ENCODE results near the gene S100P. TPM values are rescaled to one million over a fixed set of nuclear protein-coding genes. Genes with fewer than 3 reads are reported as not detected.

S100P gene
- total and polyA plus RNA-seq, 2 of the 4 experiments (the other 2 are of a cell fraction): not detected

DNA sequence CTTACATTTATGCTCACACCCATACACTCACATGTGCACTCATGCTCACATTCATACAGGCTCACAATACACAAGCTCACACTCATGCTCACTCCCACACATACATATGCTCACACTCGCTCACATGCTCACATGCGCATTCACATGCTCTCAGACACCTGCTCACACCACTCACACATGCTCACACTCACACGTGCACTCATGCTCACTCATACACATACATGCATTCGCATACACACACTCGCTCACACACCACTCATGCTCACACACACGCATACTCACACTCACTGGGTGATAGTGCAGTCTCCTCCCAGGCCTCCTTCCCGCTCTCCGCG lies 28.4 kb upstream of the S100P start:
- peak overlapping the region; percentile 24; the same call in 1 of the 2 replicates for H2AK5ac ChIP-seq (ENCODE audit: low read depth, low read length)
- no peak overlapping the region for H2BK15ac ChIP-seq (ENCODE audit: low read depth, low read length)
- no peak overlapping the region for H2BK20ac ChIP-seq (ENCODE audit: low read depth, low read length)
- no peaks in the 10 kb centered on the region for H3K9me3 ChIP-seq (ENCODE audit: control insufficient read depth, insufficient read depth, low read length)
- ChIA-PET POLR2A (ENCODE audit: unreplicated experiment) (no interaction called here), CTCF (no interaction called here)
- no peak overlapping the region for H2BK120ac ChIP-seq (ENCODE audit: low read depth, low read length)
- no peak overlapping the region for H3K18ac ChIP-seq (ENCODE audit: low read depth, low read length)
- H2BK5ac ChIP-seq (ENCODE audit: low read depth, low read length, poor library complexity, severe bottlenecking): no peak overlapping the region
- H4K5ac ChIP-seq (ENCODE audit: low read depth, low read length): no peak overlapping the region
- no peak overlapping the region for H4K8ac ChIP-seq (ENCODE audit: low read depth in 2 of 2, low read length in 2 of 2)
- no peak overlapping the region for H3K9ac ChIP-seq (ENCODE audit: low read depth, low read length)
- H3K9me1 ChIP-seq (ENCODE audit: insufficient read depth, low read length): peaks cover 11% of the 10 kb centered on the region
- dilution Hi-C loops (cut with HindIII; ENCODE audit: low sequenced_read_pairs, unreplicated experiment) (no loop called here), in situ Hi-C loops (cut with MboI; ENCODE audit: low sequenced_read_pairs) (no loop called here), intact Hi-C loops (cut with micrococcal nuclease) (no loop called here)
- no peak overlapping the region for H3K4me3 ChIP-seq (ENCODE audit: insufficient read depth, low read depth, low read length)
- TF ChIP-seq SMC3 (IDR thresholded peaks at IDR 0.05; ENCODE audit: low read depth, low read length) (no peak), CEBPB (IDR thresholded peaks at IDR 0.05; ENCODE audit: low read depth, low read length) (no peak), BHLHE40 (IDR thresholded peaks at IDR 0.05; ENCODE audit: low read depth, low read length) (no peak), MAFK (IDR thresholded peaks at IDR 0.05; ENCODE audit: low read depth, low read length) (no peak), MXI1 (IDR thresholded peaks at IDR 0.05; ENCODE audit: borderline replicate concordance, low read depth, low read length) (no peak), MAZ (IDR thresholded peaks at IDR 0.05; ENCODE audit: borderline replicate concordance, low read depth, low read length) (no peak), CHD1 (IDR thresholded peaks at IDR 0.05; ENCODE audit: low read depth, low read length) (no peak), RCOR1 (IDR thresholded peaks at IDR 0.05; ENCODE audit: insufficient replicate concordance, low read length) (no peak), RAD21 (IDR thresholded peaks at IDR 0.05; ENCODE audit: low read length) (no peak), RFX5 (IDR thresholded peaks at IDR 0.05; ENCODE audit: low read depth, low read length) (no peak), FOS (IDR thresholded peaks at IDR 0.05; ENCODE audit: low read depth, low read length) (no peak), NFE2L2 (IDR thresholded peaks at IDR 0.05; ENCODE audit: low read depth, low read length) (no peak), POLR2A (IDR thresholded peaks at IDR 0.05; ENCODE audit: low read depth, low read length) (no peak)
- TF ChIP-seq, protein P1, sequence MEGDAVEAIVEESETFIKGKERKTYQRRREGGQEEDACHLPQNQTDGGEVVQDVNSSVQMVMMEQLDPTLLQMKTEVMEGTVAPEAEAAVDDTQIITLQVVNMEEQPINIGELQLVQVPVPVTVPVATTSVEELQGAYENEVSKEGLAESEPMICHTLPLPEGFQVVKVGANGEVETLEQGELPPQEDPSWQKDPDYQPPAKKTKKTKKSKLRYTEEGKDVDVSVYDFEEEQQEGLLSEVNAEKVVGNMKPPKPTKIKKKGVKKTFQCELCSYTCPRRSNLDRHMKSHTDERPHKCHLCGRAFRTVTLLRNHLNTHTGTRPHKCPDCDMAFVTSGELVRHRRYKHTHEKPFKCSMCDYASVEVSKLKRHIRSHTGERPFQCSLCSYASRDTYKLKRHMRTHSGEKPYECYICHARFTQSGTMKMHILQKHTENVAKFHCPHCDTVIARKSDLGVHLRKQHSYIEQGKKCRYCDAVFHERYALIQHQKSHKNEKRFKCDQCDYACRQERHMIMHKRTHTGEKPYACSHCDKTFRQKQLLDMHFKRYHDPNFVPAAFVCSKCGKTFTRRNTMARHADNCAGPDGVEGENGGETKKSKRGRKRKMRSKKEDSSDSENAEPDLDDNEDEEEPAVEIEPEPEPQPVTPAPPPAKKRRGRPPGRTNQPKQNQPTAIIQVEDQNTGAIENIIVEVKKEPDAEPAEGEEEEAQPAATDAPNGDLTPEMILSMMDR (conservative IDR thresholded peaks at IDR 0.05; ENCODE audit: low read depth, low read length): no peak
- TF ChIP-seq, protein P2, sequence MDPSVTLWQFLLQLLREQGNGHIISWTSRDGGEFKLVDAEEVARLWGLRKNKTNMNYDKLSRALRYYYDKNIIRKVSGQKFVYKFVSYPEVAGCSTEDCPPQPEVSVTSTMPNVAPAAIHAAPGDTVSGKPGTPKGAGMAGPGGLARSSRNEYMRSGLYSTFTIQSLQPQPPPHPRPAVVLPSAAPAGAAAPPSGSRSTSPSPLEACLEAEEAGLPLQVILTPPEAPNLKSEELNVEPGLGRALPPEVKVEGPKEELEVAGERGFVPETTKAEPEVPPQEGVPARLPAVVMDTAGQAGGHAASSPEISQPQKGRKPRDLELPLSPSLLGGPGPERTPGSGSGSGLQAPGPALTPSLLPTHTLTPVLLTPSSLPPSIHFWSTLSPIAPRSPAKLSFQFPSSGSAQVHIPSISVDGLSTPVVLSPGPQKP (IDR thresholded peaks at IDR 0.05; ENCODE audit: borderline replicate concordance, low read depth, low read length): no peak
- TF ChIP-seq, protein P3, sequence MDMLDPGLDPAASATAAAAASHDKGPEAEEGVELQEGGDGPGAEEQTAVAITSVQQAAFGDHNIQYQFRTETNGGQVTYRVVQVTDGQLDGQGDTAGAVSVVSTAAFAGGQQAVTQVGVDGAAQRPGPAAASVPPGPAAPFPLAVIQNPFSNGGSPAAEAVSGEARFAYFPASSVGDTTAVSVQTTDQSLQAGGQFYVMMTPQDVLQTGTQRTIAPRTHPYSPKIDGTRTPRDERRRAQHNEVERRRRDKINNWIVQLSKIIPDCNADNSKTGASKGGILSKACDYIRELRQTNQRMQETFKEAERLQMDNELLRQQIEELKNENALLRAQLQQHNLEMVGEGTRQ (IDR thresholded peaks at IDR 0.05; ENCODE audit: low read depth, low read length): no peak
- no peak overlapping the region for H4K91ac ChIP-seq (ENCODE audit: insufficient read depth, low read depth, low read length)
- DNase-seq: no peak
- peaks cover 6% of the 10 kb centered on the region; the same call in 1 of the 2 replicates for H3K4me1 ChIP-seq (ENCODE audit: control insufficient read depth, insufficient read depth, low read length)
- H3K79me1 ChIP-seq (ENCODE audit: low read depth in 1 of 2, low read length in 2 of 2): no peaks in the 10 kb centered on the region
- H3K27me3 ChIP-seq (ENCODE audit: control insufficient read depth, insufficient read depth, low read length): peaks cover 22% of the 10 kb centered on the region
- H3K36me3 ChIP-seq (ENCODE audit: control insufficient read depth, insufficient read depth, low read length): no peaks in the 10 kb centered on the region
- no peak overlapping the region for H3K56ac ChIP-seq (ENCODE audit: extremely low read depth, insufficient read depth, low read length)
- no peak overlapping the region for H3K4ac ChIP-seq (ENCODE audit: low read depth, low read length)
- H4K20me1 ChIP-seq (ENCODE audit: insufficient read depth, low read length): 0 out of 2 replicates have a peak, but pooled peaks cover 2% of the 10 kb centered on the region
- H3K23ac ChIP-seq (ENCODE audit: low read depth, low read length): no peak overlapping the region
- no peak overlapping the region for H3K14ac ChIP-seq (replicated peaks; ENCODE audit: low read depth, low read length)
- peak overlapping the region; percentile 46 for H2AFZ ChIP-seq (replicated peaks; ENCODE audit: low read length, poor library complexity)
- 83% methylated on average over 3 of the region's 9 CpGs; no CpG with 5 or more reads in 1 of the 2 experiments for WGBS, 2 experiments (ENCODE audit: extremely low coverage in 2 of 2, insufficient read length in 1 of 2)
- no peak for ATAC-seq (ENCODE audit: low read depth)
- H3K27ac ChIP-seq (ENCODE audit: insufficient read depth, low read length): no peak overlapping the region
- no peak overlapping the region for H2AK9ac ChIP-seq (replicated peaks; ENCODE audit: low read depth, low read length, poor library complexity)
- no TSS peak for BruUV-seq (replicated peaks)
- H3K4me2 ChIP-seq (ENCODE audit: low read depth, low read length): no peak overlapping the region
